GM10266 (cell line): Measurements from ENCODE around the gene FAIM2.

Source experiments
- DNase-seq: peaks from one replicate; pipeline ENCODE4 v3.0.0; 2012; ENCODE audit errors: extremely low spot score
- CTCF ChIP-seq: IDR thresholded peaks from 2 replicates; pipeline ENCODE4 v1.5.1; 2012; ENCODE audit warnings: mild to moderate bottlenecking, low read depth; ENCODE audit not compliant: control insufficient read depth, insufficient read depth; ENCODE audit errors: missing control alignments

The FAIM2 gene

GRCh38 chr12:49936925-49937324, 33.2 kb upstream of the FAIM2 start:
- TF ChIP-seq CTCF, result no peak
- DNase-seq, result no peak

GRCh38 chr12:49934505-49934904, 30.8 kb upstream of the FAIM2 start:
- no peak for DNase-seq
- no peak for TF ChIP-seq CTCF

GRCh38 chr12:49933796-49934195, 30.1 kb upstream of the FAIM2 start:
- no peak for DNase-seq

GRCh38 chr12:49932533-49933130, 28.9 kb upstream of the FAIM2 start:
- DNase-seq, result no peak

More at GRCh38 chr12:49933796-49934195, 30.1 kb upstream of the FAIM2 start:
- no peak for TF ChIP-seq CTCF

GRCh38 chr12:49932023-49932422, 28.3 kb upstream of the FAIM2 start:
- no peak for DNase-seq
- no peak for TF ChIP-seq CTCF

More at GRCh38 chr12:49932533-49933130, 28.9 kb upstream of the FAIM2 start:
- TF ChIP-seq CTCF, result no peak

GRCh38 chr12:49930515-49931288, 27.0 kb upstream of the FAIM2 start:
- no peak for TF ChIP-seq CTCF
- DNase-seq, result no peak

- no peak for TF ChIP-seq CTCF
These were observed 25.9 kb upstream of the FAIM2 start for GRCh38 chr12:49929581-49929980.

More at GRCh38 chr12:49929581-49929980, 25.9 kb upstream of the FAIM2 start:
- no peak for DNase-seq
